ENCODE measurements around the gene TAOK3.
"Not testable (repeated sequence)": the region's sequence is repeated elsewhere in the genome, so short reads cannot be mapped to it uniquely, and the experiment has no call there.

Gene TAOK3

GRCh38 chr12:118297284-118297683 lies 75.4 kb downstream of the TAOK3 start:
- no peak overlapping the region for H3K4me3 ChIP-seq (ENCODE audit: low read length)
- H2AFZ ChIP-seq (ENCODE audit: low read depth, low read length), result no peak overlapping the region
- peaks cover 7% of the 10 kb centered on the region for H3K4me1 ChIP-seq (ENCODE audit: insufficient read depth, low read length)
- no peaks in the 10 kb centered on the region for H3K36me3 ChIP-seq (ENCODE audit: insufficient read depth, low read length)
- H3K27me3 ChIP-seq (ENCODE audit: insufficient read depth, low read length), result no peaks in the 10 kb centered on the region
- no peaks in the 10 kb centered on the region for H3K9me3 ChIP-seq (ENCODE audit: low read length)

GRCh38 chr12:118292836-118293235 lies 79.9 kb downstream of the TAOK3 start:
- H3K4me3 ChIP-seq (ENCODE audit: low read length), result no peak overlapping the region
- no peaks in the 10 kb centered on the region for H3K4me1 ChIP-seq (ENCODE audit: insufficient read depth, low read length)
- H3K9me3 ChIP-seq (ENCODE audit: low read length), result no peaks in the 10 kb centered on the region
- H3K36me3 ChIP-seq (ENCODE audit: insufficient read depth, low read length), result no peaks in the 10 kb centered on the region
- H3K27me3 ChIP-seq (ENCODE audit: insufficient read depth, low read length), result no peaks in the 10 kb centered on the region
- no peak overlapping the region for H2AFZ ChIP-seq (ENCODE audit: low read depth, low read length)

GRCh38 chr12:118290130-118290529 lies 82.6 kb downstream of the TAOK3 start:
- Histone ChIP-seq H3K4me3 (ENCODE audit: low read length) (no peak overlapping the region), H3K27me3 (ENCODE audit: insufficient read depth, low read length) (no peaks in the 10 kb centered on the region), H3K36me3 (ENCODE audit: insufficient read depth, low read length) (no peaks in the 10 kb centered on the region), H2AFZ (ENCODE audit: low read depth, low read length) (no peak overlapping the region), H3K4me1 (ENCODE audit: insufficient read depth, low read length) (no peaks in the 10 kb centered on the region), H3K9me3 (ENCODE audit: low read length) (no peaks in the 10 kb centered on the region)

GRCh38 chr12:118288174-118288573 lies 84.5 kb downstream of the TAOK3 start:
- no peak overlapping the region for H2AFZ ChIP-seq (ENCODE audit: low read depth, low read length)
- H3K27me3 ChIP-seq (ENCODE audit: insufficient read depth, low read length), result no peaks in the 10 kb centered on the region
- H3K4me1 ChIP-seq (ENCODE audit: insufficient read depth, low read length), result no peaks in the 10 kb centered on the region
- H3K4me3 ChIP-seq (ENCODE audit: low read length), result no peak overlapping the region
- no peaks in the 10 kb centered on the region for H3K9me3 ChIP-seq (ENCODE audit: low read length)
- H3K36me3 ChIP-seq (ENCODE audit: insufficient read depth, low read length), result no peaks in the 10 kb centered on the region

GRCh38 chr12:118287728-118288127 lies 85.0 kb downstream of the TAOK3 start:
- Histone ChIP-seq H3K4me1 (ENCODE audit: insufficient read depth, low read length) (no peaks in the 10 kb centered on the region), H2AFZ (ENCODE audit: low read depth, low read length) (no peak overlapping the region), H3K9me3 (ENCODE audit: low read length) (no peaks in the 10 kb centered on the region), H3K36me3 (ENCODE audit: insufficient read depth, low read length) (no peaks in the 10 kb centered on the region), H3K27me3 (ENCODE audit: insufficient read depth, low read length) (no peaks in the 10 kb centered on the region), H3K4me3 (ENCODE audit: low read length) (no peak overlapping the region)

GRCh38 chr12:118282767-118283166 lies 89.9 kb downstream of the TAOK3 start:
- Histone ChIP-seq H3K4me1 (ENCODE audit: insufficient read depth, low read length) (no peaks in the 10 kb centered on the region), H2AFZ (ENCODE audit: low read depth, low read length) (no peak overlapping the region), H3K4me3 (ENCODE audit: low read length) (no peak overlapping the region), H3K9me3 (ENCODE audit: low read length) (no peaks in the 10 kb centered on the region), H3K36me3 (ENCODE audit: insufficient read depth, low read length) (no peaks in the 10 kb centered on the region), H3K27me3 (ENCODE audit: insufficient read depth, low read length) (no peaks in the 10 kb centered on the region)

GRCh38 chr12:118278288-118278687 lies 94.4 kb downstream of the TAOK3 start:
- H3K4me3 ChIP-seq (ENCODE audit: low read length); H3K36me3 ChIP-seq (ENCODE audit: insufficient read depth, low read length); H3K27me3 ChIP-seq (ENCODE audit: insufficient read depth, low read length); H3K4me1 ChIP-seq (ENCODE audit: insufficient read depth, low read length); H3K9me3 ChIP-seq (ENCODE audit: low read length); H2AFZ ChIP-seq (ENCODE audit: low read depth, low read length): not testable (repeated sequence)

GRCh38 chr12:118274066-118274465 lies 98.6 kb downstream of the TAOK3 start:
- no peak overlapping the region for H2AFZ ChIP-seq (ENCODE audit: low read depth, low read length)
- H3K27me3 ChIP-seq (ENCODE audit: insufficient read depth, low read length), result no peaks in the 10 kb centered on the region
- no peaks in the 10 kb centered on the region for H3K36me3 ChIP-seq (ENCODE audit: insufficient read depth, low read length)
- no peak overlapping the region for H3K4me3 ChIP-seq (ENCODE audit: low read length)
- H3K9me3 ChIP-seq (ENCODE audit: low read length), result no peaks in the 10 kb centered on the region
- H3K4me1 ChIP-seq (ENCODE audit: insufficient read depth, low read length), result no peaks in the 10 kb centered on the region

- Histone ChIP-seq H3K4me1 (ENCODE audit: insufficient read depth, low read length) (no peaks in the 10 kb centered on the region), H3K9me3 (ENCODE audit: low read length) (no peaks in the 10 kb centered on the region), H2AFZ (ENCODE audit: low read depth, low read length) (no peak overlapping the region), H3K4me3 (ENCODE audit: low read length) (no peak overlapping the region), H3K36me3 (ENCODE audit: insufficient read depth, low read length) (no peaks in the 10 kb centered on the region), H3K27me3 (ENCODE audit: insufficient read depth, low read length) (no peaks in the 10 kb centered on the region)
Measured at GRCh38 chr12:118271770-118272417, 100.8 kb downstream of the TAOK3 start.

- no peaks in the 10 kb centered on the region for H3K27me3 ChIP-seq (ENCODE audit: insufficient read depth, low read length)
- H3K36me3 ChIP-seq (ENCODE audit: insufficient read depth, low read length), result no peaks in the 10 kb centered on the region
- H3K4me1 ChIP-seq (ENCODE audit: insufficient read depth, low read length), result no peaks in the 10 kb centered on the region
- no peaks in the 10 kb centered on the region for H3K9me3 ChIP-seq (ENCODE audit: low read length)
- H3K4me3 ChIP-seq (ENCODE audit: low read length), result no peak overlapping the region
- no peak overlapping the region for H2AFZ ChIP-seq (ENCODE audit: low read depth, low read length)
Measured at GRCh38 chr12:118271183-118271582, 101.5 kb downstream of the TAOK3 start.

- no peaks in the 10 kb centered on the region for H3K4me1 ChIP-seq (ENCODE audit: insufficient read depth, low read length)
- no peaks in the 10 kb centered on the region for H3K9me3 ChIP-seq (ENCODE audit: low read length)
- no peaks in the 10 kb centered on the region for H3K36me3 ChIP-seq (ENCODE audit: insufficient read depth, low read length)
- no peak overlapping the region for H3K4me3 ChIP-seq (ENCODE audit: low read length)
- no peaks in the 10 kb centered on the region for H3K27me3 ChIP-seq (ENCODE audit: insufficient read depth, low read length)
- no peak overlapping the region for H2AFZ ChIP-seq (ENCODE audit: low read depth, low read length)
Measured at GRCh38 chr12:118269806-118270205, 102.9 kb downstream of the TAOK3 start.

- no peaks in the 10 kb centered on the region for H3K36me3 ChIP-seq (ENCODE audit: insufficient read depth, low read length)
- no peaks in the 10 kb centered on the region for H3K9me3 ChIP-seq (ENCODE audit: low read length)
- no peaks in the 10 kb centered on the region for H3K4me1 ChIP-seq (ENCODE audit: insufficient read depth, low read length)
- H2AFZ ChIP-seq (ENCODE audit: low read depth, low read length), result no peak overlapping the region
- no peaks in the 10 kb centered on the region for H3K27me3 ChIP-seq (ENCODE audit: insufficient read depth, low read length)
- no peak overlapping the region for H3K4me3 ChIP-seq (ENCODE audit: low read length)
Measured at GRCh38 chr12:118259079-118259478, 113.6 kb downstream of the TAOK3 start.

GRCh38 chr12:118256352-118256751 lies 116.4 kb downstream of the TAOK3 start:
- H3K9me3 ChIP-seq (ENCODE audit: low read length), result no peaks in the 10 kb centered on the region
- no peaks in the 10 kb centered on the region for H3K27me3 ChIP-seq (ENCODE audit: insufficient read depth, low read length)
- H2AFZ ChIP-seq (ENCODE audit: low read depth, low read length), result no peak overlapping the region
- no peak overlapping the region for H3K4me3 ChIP-seq (ENCODE audit: low read length)
- no peaks in the 10 kb centered on the region for H3K36me3 ChIP-seq (ENCODE audit: insufficient read depth, low read length)
- no peaks in the 10 kb centered on the region for H3K4me1 ChIP-seq (ENCODE audit: insufficient read depth, low read length)

- no peak overlapping the region for H2AFZ ChIP-seq (ENCODE audit: low read depth, low read length)
- H3K9me3 ChIP-seq (ENCODE audit: low read length), result no peaks in the 10 kb centered on the region
- H3K27me3 ChIP-seq (ENCODE audit: insufficient read depth, low read length), result no peaks in the 10 kb centered on the region
- no peaks in the 10 kb centered on the region for H3K36me3 ChIP-seq (ENCODE audit: insufficient read depth, low read length)
- H3K4me1 ChIP-seq (ENCODE audit: insufficient read depth, low read length), result no peaks in the 10 kb centered on the region
- no peak overlapping the region for H3K4me3 ChIP-seq (ENCODE audit: low read length)
Measured at GRCh38 chr12:118249547-118249946, 123.2 kb downstream of the TAOK3 start.

Measured in neuron (in vitro differentiated cells).